ENCODE measurements around the gene TXLNA.
"Not testable (repeated sequence)": the region's sequence is repeated elsewhere in the genome, so short reads cannot be mapped to it uniquely, and the experiment has no call there.

TXLNA gene

DNA sequence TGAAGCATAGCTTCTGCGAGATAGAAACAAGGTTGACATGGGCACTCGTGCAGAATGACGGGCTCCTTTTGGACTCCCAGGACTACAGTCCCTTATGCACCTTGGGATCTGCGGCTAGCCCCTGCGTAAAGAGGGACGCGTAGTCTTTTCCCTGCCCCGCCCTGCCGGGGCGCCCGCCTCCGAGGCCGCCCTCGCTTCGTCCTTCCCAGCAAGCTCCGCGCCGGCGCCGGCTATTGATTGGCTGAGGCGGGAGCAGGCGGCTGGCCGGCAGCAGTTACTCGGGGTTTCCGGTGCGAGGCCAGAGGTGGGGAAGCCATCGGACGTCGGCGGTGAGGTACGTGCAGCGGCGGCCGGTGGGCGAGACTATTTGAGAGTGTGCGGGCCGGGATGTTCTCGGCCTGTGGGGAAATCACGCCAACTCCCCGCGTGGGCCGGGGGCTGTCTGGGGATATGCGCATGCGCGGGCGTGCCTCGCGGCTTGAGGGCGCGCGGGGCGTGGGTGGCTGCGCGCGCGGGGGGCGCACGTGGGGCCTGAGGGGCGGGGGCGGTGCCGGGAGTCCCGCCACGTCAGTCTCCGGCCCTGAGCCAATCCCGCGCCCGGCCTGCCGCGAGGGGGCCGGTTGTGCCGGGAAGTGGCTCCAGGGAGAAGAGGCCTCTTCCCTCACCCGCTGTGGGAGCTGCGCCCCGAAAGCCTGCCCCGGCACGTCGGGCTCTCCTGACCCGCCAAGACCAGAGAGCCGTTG lies at the start of gene TXLNA:
TXLNA (plus strand) TSS at position 233 of the 743 bp plus-strand sequence. CDS start 671 bp downstream, outside the sequence.
- DNase-seq: peak; percentile 84 to 97 (median 88)

GRCh38 chr1:32133950-32134280 lies 45.6 kb upstream of the TXLNA start:
- not testable (repeated sequence) for DNase-seq

DNA sequence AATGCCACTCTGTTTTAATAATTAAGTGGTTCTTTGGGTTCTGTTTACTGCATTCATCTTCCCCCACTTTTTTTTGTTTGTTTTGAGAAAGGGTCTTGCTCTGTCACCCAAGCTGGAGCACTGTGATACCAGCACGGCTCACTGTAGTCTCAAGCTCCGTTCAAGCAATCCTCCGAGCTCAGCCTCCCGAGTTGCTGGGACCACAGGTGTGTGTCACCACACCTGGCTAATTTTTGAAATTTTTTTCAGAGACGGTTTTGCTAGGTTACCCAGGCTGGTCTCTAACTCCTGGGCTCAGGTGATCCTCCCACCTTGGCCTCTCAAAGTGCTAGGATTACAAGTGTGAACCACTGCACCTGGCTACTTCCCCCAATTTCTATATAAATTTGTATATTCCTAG lies 42.4 kb upstream of the TXLNA start:
- no peak for DNase-seq

DNA sequence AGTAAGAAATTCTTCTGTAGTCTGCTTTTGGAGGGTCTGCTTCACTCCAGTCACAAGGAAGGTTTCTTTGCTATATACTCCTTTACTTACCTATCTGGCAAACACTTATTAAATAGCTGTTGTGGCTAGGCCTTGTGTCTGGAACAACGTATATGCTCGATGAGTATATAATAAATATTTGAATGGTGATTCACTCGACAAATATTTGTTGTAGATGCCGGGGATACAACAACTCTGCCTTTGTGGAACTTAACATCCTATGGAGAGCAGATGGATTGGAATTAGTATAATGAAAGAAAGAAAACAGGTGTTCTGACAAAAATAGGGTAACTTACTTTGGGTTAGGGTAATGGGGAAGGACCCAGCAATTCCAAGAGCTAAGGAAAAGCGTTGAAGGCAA lies 40.5 kb upstream of the TXLNA start:
- DNase-seq: no peak

DNA sequence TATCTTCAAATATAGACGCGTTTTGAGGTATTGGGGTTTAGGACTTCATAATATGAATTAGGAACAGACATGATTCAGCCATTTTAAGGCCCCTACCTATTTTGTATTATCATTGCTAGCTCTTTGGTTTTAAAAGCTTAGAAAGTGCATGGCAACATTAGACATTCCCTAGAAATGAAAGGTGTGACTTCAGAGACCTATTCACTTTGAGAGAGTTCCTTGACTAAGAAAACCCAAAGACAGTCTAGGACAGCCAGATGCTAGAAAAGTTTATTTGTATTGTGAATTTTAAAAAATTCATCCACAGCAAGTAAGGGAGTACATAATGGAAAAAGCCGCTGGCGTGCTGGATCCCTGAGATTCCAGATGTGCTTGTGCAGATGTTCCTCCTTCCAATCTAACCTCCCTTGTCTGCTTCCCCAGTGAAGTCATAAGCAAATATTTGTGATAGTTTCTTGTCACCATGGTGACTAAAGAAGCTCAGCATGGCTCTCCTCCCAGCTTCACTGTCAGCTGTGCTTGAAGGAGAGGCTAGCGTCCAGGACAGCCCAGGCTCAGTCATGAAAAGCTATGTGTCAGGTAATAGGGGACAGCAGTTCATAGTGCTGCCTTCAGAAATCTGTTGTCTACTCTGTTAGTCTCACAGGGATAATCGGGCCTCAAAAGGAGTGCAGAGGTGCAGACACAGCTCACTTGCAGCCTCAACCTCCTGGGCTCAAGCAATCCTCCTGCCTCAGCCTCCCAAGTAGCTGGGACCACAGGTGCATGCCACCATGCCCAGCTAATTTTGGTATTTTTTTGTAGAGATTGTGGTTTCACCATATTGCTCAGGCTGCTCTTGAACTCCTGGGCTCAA lies 36.8 kb upstream of the TXLNA start:
- DNase-seq: no peak

GRCh38 chr1:32143302-32143695 lies 36.2 kb upstream of the TXLNA start:
- not testable (repeated sequence) for DNase-seq

DNA sequence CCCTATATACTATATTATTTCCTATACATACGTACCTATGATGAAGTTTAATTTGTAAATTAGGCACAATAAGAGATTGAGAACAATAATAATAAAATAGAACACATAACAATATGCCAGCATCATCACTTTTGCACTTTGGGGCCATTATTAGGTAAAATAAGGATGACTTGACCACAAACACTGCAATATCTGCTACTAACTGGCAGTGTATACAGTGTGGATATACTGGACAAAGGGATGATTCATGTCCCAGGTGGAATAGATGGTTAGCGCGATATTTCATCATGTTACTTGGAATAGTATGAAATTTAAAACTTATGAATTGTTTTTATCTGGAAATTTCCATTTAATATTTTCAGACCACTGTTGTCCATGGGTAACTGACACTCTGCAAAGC lies 35.4 kb upstream of the TXLNA start:
- no peak for DNase-seq

GRCh38 chr1:32147799-32148198 lies 31.7 kb upstream of the TXLNA start:
- DNase-seq: not testable (repeated sequence)

- DNase-seq: no peak
Measured at GRCh38 chr1:32150847-32151246, 28.6 kb upstream of the TXLNA start.

GRCh38 chr1:32151319-32151787 lies 28.1 kb upstream of the TXLNA start:
- DNase-seq: no peak

GRCh38 chr1:32159189-32159588 lies 20.3 kb upstream of the TXLNA start:
- no peak for DNase-seq

DNA sequence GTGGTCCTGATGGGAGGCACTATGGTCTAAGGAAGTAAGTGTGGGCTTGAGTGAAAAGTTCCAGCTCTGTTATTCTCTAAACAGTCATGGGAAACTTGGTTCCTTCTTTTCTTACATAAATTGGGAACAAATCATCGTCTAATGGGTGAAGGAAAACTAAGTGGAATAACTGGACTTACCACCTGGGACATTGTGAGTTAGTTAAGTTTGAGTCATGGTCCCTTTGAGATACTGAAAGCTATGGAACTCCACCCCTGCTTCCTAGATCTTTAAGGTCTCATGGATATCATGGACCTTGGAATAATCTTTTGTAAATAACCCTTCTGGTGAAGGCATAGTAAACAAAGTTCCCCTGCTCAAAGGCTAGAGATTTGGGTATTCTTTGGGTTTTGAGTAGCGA lies 16.1 kb upstream of the TXLNA start:
- no peak for DNase-seq

DNA sequence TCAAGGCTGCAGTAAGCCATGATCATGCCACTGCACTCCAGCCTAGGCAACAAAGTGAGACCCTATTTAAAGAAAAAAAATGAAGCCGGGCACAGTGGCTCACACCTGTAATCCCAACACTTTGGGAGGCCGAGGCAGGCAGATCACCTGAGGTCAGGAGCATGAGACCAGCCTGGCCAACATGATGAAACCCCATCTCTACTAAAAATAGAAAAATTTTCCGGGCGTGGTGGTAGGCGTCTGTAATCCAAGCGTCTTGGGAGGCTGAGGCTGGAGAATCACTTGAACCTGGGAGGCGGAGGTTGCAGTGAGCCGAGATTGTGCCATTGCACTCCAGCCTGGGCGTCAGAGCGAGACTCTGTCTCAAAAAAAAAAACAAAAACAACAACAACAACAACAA lies 13.8 kb upstream of the TXLNA start:
- not testable (repeated sequence) for DNase-seq

- DNase-seq: no peak
Measured at GRCh38 chr1:32170991-32171390, 8.5 kb upstream of the TXLNA start.

DNA sequence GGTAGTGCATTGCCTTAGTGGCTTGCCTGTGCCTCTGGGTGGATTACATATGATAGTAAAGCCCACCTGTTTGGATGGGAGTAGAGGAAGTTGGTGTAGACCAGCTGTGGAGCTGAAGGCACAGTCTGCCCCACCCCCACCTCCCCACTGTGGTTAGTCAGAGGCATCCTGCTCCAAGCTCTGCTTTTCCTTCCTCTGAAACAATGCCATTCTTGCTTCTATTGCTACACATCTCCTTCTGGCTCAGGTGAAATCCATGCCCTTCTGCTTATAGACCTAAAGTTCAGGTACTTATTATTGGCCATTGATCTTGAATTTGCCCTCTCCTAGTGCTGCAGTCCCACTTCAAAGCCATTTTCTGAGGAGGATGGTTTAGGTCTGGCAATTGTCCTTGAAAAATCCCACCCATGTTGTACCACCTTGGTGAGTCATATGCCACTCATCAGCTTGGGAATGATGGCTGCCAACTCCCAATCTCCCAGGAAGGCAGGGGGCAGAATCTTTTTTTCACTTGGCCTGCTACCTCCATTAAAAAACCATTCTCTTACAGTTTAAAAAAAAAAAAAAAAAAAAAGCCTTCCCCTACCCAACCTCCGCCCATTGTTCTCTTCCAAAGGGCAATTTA lies 6.7 kb upstream of the TXLNA start:
- no peak for DNase-seq

DNA sequence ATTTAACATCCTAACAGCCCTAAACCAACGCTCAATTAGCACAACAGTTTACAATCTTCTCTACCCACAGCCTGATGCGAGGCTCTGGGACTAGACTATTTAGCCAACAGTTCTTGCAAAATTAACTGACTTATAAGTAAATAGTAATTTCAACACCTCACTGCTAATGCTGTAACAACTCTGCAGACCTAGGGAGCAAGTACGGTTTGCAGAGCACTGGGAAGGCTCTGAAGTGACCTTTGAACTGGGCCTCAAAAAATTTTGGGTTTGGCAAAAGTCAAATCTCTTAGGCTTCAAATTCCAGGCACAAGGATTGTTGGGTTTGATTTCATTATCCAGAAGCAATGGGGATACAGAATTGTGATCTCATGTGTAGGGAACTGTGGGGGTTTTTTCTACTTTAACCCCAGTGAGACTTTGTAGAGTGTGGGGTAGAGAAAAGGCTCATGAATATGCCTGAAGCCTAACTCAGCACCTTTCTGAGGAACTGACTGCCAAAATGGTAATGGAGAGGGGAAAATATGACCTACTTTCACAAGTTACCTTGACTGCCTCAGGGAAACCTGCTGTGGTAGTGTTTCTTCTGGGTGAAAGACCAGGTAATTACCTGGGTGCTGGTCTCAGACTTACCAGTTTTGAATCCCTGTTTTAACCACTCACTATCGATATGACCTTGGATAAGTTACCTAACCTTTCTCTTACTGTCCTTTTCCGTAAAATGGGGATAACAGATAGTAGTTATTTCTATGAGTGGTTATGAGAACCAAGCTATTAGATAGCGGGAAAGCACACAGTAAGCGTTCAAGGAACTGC lies 889 bp upstream of the TXLNA start:
- DNase-seq: no peak

DNA sequence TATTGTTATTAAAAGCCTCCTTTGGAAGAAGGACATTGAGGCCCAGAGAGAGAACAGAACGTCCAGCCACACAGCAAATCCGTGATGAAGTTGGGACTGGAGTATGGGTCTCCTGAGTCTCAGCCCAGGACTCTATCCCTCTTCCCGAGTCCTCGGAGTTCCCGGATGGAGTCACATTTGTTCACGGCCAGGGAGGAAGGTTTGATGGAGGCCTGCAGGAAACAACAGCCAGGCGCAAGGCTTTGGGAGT lies 357 bp upstream of the TXLNA start:
- no peak for DNase-seq

GRCh38 chr1:32180186-32181060 lies 948 bp downstream of the TXLNA start:
- peak in 3 of 6 experiments; percentile 13 to 34 (median 28) for DNase-seq

- DNase-seq: no peak
Measured at GRCh38 chr1:32181065-32181464, 1.6 kb downstream of the TXLNA start.

GRCh38 chr1:32181563-32181962 lies 2.1 kb downstream of the TXLNA start:
- no peak for DNase-seq

DNA sequence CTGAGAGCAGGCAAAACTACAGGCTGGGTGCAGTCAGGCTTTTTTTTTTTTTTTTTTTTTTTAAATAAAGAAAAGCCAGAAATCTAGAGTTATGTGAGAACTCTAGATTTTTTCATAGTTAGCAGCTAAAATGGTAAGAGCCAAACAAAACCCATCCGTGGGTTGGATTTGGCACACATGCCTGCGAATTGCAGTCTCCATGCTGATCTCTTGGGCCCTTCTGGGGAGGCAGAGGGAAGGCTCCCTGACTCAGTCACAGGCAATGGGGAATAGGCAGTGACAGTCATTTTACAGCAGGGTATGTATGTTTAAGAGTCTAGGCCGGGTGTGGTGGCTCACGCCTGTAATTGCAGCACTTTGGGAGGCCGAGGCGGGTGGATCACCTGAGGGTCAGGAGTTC lies 2.6 kb downstream of the TXLNA start:
- no peak for DNase-seq

GRCh38 chr1:32184650-32185049 lies 5.2 kb downstream of the TXLNA start:
- no peak for DNase-seq
